HG03039 (cell line): Measurements from ENCODE around the gene BST2.
"Not testable (repeated sequence)": the region's sequence is repeated elsewhere in the genome, so short reads cannot be mapped to it uniquely, and the experiment has no call there.

Experiments used
- ATAC-seq: cut with Tn5 transposase; IDR thresholded peaks from one replicate; pipeline ENCODE4 v1.9.1; 2021; ENCODE audit warnings: mild to moderate bottlenecking, moderate library complexity; ENCODE audit not compliant: unreplicated experiment

The BST2 gene

DNA sequence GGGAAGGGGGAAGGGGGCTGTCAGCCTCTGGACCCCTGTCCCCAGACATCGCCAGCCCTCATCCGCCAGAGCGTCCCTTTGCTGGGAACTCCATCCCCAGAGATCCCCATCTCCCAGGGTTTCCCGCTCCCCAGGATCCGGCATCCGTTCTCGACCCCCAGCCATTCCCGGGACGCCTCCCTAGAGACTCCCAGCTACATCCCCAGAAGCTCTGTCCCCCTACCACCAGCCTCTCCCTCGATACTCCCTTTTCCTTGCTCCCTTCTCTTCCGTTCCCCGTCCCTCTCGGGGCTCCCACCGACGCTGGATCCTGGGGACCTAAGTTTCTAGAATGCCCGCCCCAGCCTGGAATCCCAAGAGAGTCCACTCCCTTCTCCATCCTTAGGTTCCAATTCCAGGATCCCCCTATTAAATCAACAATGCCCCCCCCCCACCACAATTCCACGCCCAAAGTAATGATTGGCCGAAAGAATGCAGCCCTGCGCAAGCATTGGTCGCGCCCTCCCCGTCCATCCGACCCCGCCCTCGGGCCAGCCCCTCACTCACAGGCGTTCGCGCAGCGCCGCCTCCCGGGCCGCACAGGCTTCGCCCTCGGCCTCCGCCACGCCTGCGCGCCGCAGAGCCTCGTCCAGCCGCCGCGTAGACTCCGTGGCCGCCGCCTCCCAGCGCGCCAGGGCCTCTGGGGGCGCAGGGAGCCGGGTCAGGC lies 14.6 kb downstream of the BST2 start:
- ATAC-seq, result peak; percentile 78

DNA sequence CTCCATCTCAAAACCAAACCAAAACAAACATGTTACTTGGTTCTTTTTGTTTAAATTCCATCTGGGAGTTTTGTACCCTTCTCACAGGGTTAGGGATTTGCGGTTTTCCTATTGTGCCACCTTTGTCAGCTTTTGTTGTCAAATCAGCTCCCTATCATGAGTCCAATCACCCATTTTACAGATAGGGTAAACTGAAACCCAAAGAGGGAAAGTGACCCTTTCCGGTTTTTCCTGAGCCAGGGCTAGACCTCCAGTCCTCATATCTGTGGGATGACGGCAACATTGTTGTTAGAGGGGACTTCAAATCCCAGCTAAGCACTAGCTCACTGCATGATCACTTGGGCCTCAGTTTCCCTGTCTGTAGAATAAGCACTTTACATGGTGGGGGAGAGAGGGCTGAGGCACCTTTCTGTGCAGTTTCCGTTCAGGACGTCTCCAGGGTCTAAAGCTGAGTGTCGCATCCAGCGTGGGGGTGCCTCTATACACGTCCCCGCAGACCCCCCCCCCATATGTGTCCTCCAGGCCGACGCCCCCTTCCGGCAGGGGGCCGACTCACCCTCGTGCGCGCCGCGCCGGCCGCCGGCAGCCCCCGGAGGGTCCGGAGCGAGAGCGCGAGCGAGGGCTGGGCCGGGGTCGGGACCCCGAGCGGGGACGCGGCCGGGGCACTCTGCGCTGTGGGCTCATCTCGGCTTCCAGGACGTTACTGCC lies 15.3 kb downstream of the BST2 start:
- ATAC-seq, result no peak

DNA sequence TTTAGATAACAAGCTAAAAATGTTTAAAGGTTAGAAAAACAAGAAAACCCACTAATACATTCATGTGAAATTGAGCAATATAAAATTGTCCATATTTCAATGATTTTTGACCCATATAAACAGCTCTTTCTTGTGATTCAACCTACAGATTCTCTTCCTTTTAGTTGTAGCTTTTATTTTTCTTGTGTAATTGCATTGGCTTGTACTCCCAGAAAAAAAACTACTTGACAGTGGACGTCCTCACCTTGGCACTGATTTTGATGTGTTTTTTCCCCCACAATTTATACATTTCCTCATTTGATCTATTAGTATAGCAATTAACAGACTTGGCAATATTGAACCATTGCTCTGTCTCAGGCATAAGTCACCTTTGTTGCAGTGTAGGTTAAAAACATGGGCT lies 16.1 kb downstream of the BST2 start:
- ATAC-seq, result no peak

DNA sequence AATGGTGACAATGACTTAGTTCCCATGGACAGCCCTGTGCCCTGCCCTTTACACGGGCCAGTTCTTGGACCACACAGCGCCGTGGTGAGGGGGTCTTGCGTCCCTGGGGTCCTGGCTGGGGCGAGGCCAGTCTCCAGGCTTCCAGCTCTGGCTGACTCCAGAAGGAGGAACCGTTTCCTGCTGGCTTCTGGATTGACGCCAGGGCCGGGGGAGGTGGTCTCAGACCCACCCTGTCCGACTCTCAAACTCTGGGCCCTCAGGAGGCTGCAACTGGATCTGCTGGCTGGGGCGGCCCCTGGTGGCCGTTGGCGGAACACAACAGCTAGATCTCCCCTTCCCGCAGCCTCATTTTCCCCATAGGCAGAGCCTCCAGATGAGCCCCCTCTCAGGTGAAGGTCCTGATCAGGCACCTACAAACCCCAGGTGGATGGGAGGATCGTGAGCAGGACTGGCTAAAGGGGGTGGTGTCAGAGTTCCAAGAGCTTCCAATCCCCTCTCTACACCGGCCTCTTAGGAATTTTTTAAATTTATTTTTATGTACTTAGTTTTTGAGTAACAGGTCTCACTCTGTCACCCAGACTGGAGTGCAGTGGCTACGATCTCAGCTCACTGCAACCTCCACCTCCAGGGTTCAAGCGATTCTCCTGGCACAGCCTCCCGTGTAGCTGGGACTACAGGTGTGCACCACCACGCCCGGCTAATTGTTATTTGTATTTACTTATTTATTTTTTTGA lies 19.4 kb downstream of the BST2 start:
- no peak for ATAC-seq

DNA sequence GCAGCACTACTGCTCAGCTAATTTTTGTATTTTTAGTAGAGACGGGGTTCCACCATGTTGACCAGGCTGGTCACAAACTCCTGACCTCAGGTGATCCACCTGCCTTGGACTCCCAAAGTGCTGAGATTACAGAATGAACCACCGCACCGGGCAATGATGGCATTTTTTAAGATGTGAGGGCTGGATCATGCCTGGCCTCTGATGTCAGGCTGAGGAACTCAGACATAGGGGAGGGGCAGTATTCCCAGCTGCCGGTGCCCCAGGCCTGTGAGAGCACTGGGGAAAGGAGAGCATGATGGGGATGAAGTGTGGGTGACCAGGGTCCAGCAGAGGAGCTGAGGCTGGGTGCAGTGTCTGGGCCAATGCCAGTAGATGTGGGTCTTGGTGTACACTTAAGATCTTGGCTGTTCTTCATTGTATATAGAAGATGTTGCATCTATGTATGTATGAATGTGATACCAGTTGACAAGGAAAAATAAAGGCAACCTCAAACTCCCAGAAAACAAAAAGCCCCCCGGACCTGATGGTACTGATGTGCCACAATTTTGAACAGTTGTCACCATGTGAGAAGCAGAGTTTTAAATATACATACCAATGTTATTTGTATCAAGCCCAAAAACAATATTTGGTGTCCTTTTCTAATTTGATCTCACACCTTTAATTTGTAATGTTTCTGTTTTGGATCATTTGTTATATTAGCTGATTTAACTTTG lies 24.8 kb downstream of the BST2 start:
- no peak for ATAC-seq

DNA sequence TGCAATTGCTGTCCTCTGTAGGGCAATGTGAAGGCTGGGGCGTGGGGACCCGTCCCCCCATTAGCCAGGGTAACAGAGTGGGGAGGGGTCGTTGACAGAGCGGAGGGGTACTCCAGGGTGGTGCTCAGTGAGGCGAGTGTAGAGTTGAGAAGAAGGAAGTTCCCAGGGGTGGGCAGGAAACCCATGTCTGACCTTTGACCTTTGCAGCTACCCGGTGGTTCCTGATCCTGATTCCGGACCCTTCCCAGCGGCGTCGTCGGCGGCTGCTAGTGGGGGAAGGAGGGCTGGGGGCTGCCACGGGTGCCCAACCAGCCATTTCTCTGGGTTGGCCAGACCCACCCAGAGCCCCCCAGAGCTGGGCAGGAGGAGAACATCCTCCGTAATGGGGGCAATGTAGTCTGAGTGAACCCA lies 26.2 kb downstream of the BST2 start:
- ATAC-seq, result no peak

DNA sequence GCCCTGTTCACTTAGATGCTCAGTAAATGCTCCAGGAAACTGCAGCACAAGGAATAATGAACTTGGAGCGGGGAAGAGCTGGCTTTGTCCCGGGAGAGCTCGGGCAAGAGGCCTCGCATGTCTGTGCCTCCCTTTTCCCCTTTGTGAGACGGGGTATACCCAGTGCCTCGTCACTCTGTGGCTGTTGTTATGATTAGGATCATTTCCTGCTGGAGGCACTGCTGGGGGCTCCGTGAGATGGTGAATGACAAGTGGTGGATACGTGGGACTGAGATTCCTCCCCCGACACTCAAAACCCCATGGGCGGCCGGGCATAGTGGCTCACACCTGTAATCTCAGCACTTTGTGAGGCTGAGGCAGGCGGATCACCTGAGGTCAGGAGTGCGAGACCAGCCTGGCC lies 27.2 kb downstream of the BST2 start:
- no peak for ATAC-seq

DNA sequence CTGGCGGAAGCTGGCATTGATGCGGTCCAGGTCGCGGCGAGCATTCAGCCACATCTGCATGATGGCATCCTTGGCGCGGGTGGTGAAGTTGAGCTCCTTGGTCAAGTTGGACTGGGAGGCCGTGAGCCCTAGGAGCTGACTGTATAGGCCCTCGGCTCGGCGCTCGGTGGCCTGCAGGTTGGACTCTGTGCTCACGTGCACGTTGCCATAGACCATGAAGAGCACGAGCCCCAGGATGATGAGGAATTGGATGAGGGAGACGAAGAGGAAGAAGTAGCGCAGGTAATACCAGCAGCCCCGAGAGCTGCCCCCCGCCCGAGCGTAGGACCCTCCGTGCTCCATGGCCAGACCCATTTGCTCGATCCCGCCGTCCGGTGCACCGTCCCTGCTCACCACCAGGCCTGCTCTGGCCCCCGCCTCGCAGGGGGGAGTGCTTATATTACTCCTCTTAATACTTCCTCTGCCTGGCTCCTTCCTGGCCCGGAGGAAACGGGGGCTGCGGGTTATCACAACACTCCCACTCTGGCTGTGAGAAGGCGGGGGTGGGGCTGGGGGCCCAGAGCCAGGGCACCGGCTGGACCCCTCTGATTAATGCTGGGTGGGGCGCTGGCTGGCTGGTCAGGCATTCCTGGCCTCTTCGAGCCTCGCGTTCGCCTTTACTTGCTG lies 28.4 kb downstream of the BST2 start, which contains the start of gene PLVAP:
Gene PLVAP (minus strand): TSS at position 408 of the 666 bp plus-strand sequence. CDS start 54 bp downstream, at position 354.
- no peak for ATAC-seq

DNA sequence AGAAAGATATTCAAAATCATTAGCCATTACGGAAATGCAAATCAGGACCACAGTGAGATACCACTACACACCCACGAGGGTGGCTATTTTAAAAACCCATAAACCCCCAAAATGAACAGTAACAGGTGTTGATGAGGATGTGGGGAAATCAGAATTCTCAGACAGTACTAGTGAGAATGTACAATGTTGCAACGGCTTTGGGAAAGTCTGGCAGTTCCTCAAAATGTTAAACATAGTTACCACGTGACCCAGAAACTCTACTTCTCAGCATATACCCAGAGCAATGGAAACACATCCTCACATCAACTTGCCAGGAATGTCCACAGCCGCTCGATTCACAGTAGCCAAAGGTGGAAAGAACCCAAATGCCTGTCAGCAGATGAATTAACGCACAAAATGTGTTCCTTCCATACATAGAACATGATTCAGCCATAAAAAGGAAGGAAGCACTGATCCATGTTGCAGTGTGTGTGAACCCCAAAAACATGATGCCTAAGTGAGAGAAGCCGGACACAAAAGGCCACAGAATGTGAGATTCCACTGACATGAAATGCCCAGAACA lies 35.3 kb downstream of the BST2 start:
- ATAC-seq, result peak; percentile 70

DNA sequence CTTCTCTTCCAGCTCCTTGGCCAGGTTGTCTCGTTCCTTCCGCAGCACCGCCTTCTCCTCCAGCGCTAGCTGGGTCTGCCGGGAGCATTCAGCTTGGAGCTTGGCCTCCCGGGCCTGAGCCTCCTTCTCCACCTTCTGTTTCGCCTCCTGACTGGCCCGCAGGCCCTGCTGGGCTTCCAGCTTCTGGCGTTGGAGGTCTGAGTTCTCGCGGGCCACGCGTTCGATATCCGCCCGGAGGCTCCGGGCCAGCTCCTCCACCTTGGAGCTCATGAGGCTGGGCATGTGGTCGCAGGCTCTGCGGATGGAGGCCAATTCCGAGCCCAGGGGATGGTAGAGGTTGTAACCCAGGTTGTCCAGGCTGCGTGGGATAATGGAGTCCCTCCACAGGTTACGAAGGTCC lies 40.1 kb downstream of the BST2 start:
- ATAC-seq, result no peak

DNA sequence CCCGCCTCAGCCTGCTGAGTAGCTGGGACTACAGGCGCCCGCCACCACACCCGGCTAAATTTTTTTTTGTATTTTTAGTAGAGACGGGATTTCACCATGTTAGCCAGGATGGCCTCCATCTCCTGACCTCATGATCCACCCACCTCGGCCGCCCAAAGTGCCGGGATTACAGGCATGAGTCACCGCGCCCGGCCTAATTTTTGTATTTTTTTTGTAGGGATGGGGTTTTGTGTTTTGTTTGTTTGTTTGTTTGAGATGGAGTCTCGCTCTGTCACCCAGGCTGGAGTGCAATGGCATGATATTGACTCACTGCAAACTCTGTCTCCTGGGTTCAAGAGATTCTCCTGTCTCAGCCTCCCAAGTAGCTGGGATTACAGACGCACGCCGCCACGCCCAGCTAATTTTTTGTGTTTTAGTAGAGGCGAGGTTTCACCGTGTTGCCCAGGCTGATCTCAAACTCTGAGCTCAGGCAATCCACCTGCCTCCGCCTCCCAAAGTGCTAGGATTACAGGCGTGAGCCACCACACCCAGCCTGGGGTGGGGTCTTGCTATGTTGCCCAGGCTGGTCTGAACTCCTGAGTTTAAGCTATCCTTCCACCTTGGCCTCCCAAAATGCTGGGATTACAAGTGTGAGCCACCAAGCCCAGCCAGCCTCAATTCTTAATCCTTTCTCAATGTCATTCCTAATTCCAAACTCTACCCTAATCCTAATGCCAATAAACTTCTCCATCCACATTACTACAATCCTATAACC lies 41.4 kb downstream of the BST2 start:
- ATAC-seq, result not testable (repeated sequence)

DNA sequence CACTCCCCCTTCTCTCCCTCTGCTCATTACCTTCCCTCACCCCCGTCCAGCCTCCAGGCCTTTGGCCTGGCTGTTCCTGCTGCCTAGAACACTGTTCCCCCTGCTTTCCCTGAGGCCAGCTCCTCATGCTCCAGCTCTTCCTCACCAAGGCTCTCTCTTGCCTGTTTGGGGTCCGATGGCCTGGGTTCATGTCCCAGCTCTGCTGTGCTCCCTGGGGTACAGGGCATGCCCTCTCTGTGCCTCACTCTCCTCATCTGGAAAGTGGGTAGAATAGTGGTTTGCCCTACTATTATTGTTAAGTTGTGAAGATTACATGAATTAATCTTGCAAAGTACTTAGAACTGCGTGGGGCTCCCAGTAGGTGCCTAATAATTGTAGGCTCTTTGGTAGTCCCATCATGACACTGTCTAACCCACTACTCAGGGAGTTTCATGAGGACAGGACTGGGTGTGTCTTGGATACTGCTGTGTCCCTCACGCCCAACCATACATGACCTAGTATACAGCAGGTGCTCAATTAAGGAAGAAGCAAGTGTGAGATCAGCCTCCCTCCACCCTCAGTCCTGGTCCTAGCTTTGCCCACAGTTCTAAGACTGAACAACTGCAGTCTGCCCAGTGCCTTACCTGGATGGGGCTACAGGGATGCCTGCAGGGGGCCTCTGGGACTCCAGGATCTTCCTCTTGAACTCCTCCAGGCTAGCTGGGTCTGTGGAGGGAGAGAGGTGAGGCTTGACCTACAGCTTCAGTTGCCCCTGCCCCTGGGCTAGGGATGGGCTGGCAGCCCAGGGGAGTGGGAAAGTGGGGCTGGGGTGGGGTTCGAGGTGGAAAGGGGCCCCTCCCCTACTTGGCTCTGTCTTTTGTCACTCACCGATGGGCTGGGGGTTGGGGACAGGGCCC lies 45.3 kb downstream of the BST2 start:
- ATAC-seq, result no peak

DNA sequence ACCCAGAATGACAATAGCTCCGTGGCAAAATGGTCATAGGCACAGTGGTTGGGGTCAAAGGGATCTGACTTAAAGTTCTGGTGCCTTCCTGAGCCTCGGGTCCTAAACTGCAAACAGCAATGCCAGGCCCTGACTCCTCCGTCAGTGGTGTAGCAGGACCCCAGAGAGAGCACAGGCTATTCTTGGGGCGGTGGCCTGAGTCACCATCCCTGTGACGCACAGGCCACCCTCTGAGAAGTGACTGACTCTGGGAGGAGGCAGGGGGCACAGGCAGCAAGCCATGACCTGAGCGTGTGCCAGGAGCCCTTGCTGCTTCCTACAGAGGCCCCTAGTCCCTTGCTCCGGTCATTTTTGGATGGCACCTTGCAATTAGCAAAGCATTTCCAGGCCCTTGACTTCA lies 47.0 kb downstream of the BST2 start:
- ATAC-seq, result no peak

DNA sequence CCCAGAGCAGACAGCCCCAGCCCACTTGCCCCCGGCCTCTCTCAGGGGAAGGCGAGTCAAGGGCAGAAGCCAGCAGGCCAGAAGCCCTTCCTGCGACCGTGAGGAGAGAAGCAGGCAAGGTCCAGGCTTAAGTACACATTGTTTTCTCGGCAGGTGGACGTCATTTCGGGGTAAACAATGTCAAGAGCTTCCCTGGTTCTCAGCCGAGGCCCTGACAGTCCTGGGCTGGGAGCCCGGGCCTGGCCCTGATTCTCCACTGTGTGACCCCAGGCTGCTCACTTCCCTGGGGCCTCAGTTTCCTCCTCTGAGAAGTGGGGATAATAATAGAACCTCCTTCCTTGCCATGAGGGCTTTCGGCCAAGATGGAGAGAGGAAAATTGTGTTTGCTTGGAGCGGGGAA lies 47.7 kb downstream of the BST2 start:
- ATAC-seq, result no peak

DNA sequence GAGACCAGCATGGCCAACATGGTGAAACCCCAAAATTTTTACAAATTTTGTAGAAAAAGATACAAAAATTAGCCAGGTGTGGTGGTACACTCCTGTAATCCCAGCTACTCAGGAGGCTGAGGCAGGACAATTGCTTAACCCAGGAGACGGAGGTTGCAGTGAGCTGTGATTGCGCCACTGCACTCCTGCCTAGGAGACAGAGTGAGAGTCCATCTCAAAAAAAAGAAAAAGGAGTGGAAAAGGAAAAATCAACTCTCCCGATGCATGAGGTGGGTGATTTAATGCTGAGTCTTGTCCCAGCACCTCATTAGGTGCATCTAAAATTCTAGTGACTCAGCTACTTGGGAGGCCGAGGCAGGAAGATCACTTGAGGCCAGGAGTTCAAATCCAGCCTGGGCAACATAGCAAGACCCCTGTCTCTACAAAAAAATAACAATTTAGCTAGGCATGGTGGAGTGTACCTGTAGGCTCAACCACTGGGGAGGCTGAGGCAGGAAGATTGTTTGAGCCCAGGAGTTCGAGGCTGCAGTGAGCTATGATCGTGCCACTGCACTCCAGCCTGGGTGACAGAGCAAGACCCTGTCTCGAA lies 48.3 kb downstream of the BST2 start:
- no peak for ATAC-seq

DNA sequence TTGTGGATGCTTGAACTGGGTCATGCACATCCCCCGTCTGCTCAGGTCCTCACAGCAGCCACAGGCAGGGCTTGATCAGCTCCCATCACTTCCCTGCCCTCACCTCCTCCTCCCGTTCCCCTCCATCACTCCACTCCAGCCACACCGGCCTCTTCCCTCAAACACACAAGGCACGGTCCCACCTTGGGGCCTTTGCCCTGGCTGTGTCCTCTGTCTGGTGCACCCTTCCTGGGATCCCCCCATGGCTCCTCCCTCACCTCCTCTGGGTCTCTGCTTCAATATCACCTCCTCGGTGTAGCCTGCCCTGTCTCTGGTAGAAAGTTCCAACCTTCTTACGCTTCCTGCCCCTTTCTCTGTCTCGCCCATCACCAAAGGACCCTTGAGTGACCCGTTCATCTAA lies 52.0 kb downstream of the BST2 start:
- no peak for ATAC-seq
